NCI-H226 (cell line): Measurements from ENCODE around the gene CFAP90.

Source experiments
- DNase-seq: peaks from one replicate; pipeline ENCODE4 v3.0.0-alpha.2; 2015

CFAP90 gene

DNA sequence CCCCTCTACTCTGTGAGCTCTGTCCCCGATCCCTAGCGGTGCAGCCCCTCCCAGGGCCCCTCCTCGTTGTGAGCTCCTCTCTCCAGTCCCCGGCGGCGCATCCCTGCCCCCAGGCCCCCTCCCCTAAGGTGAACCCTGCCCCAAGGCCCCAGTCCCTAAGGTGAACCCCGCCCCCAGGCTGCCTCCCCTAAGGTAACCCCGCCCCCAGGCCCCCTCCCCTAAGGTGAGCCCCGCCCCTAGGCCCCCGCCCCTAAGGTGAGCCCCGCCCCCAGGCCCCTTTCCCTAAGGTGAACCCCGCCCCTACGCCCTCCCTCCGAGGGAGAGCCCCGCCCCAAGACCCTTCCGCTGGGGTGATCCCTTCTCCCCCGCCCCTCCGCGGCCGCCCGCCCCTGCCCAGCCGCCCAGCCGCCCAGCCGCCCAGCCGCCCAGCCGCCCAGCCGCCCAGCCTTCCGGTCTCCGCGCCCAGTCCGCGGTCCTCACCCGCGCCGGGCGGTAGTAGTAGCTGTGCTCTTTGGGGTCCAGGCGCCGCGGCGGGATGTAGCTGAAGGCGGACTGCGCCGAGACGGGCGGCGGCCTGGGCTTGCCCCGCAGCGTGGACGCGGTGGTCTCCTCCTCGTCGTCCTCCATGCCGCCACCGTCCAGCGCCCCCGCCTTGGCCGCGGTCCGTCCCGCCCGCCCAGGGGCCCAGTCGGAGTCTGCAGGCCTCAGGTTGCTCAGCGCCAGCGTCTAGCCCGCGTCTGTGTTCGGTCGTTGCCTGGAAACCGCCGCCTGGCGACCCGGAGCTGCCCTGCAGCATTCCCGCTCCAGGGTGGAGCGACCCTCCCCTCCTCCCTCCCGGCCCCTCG is at the start of gene CFAP90:
TSS of gene CFAP90 (minus strand) at position 739 of the 845 bp plus-strand sequence. CDS start at position 627, 112 bp downstream.
- DNase-seq, result no peak

- peak; percentile 53 for DNase-seq
These were observed 46.2 kb upstream of the CFAP90 start for GRCh38 chr5:7897014-7897600.

GRCh38 chr5:7894860-7895259 is 43.9 kb upstream of the CFAP90 start:
- no peak for DNase-seq

DNA sequence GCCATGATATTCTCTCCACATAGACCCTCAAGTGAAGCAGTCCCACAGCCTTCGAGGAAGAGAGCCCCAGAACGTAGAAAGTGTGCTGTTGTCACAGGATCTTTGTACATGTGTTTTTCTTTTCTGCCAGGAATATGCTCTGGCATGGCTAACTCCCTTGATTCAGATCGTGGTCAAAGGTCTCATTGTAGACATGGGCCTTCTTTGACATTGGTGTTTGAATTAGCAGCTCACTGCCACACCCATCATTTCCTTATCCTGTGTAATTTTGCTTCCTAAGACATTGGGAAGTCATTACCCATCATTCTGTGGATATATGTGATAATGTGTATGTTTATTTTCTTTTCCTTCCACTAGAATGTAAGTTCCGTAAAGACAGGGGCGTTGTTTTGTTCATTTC is 43.5 kb upstream of the CFAP90 start:
- no peak for DNase-seq

- no peak for DNase-seq
These were observed 38.0 kb upstream of the CFAP90 start for GRCh38 chr5:7888901-7889300.

- no peak for DNase-seq
These were observed 36.0 kb upstream of the CFAP90 start for GRCh38 chr5:7886849-7887475.

- DNase-seq, result no peak
These were observed 33.7 kb upstream of the CFAP90 start for GRCh38 chr5:7884491-7885267.

- DNase-seq, result no peak
These were observed 32.0 kb upstream of the CFAP90 start for GRCh38 chr5:7882926-7883325.

DNA sequence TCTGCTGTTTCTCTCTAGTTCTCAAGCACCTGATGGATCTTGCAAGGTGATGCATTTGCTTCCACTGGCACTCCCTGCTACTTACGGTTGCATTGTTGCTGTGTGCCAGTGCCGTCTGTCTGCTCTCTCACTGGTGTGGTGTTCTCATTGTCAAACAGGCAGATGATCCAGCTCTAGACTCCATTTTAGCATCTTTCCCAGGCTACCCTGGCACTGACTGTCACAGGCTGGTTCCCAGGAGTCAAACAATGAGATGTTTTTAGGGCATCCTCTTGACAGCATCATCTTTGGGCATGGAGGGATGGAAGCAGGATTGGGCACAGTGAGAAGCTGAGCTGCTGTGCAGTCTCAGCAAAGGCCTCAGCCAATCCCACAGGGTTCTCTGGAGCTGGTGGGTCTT is 30.9 kb upstream of the CFAP90 start:
- no peak for DNase-seq

DNA sequence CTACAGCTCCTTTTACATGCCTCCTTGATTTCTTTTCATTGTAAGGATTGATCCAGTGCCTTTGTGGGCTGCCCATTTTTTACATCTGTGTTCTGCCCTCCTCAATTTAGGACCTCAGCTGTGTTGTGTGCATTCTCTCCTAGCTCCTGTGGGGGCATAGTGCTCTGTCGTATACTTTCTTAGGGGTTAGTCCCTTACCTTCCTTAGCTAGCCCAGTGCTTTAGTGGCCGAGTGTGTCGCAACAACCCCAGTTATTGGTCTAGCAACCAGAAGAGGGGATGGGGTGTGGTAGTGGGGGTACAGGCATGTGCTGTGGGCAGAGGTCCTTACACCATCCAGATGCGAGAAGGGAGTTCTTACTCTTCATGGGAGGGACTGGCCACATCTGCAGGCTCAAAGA is 30.2 kb upstream of the CFAP90 start:
- no peak for DNase-seq

DNA sequence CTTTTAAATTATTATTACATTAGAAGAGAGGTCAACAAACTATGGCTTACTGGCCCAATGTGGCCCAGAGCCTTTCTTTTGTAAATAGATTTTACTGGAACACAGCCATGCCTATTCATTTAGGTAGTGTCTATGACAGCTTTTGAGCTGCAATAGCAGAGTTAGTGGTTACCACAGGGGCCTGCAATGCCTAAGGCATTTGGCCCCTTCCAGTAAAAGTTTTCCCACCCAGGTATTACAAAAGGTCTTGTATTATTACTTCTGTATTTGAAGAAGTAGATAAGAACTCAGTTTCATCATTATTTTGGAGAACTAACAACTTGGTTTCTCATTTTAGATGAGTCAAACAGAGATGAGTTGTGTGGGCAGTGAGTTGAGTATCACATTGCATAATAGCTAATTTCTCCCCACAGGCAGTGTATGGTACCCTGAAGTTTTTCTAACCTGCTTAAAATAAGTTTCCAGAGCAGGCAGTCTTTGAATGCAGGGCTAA is 27.5 kb upstream of the CFAP90 start:
- peak; percentile 78 for DNase-seq

DNA sequence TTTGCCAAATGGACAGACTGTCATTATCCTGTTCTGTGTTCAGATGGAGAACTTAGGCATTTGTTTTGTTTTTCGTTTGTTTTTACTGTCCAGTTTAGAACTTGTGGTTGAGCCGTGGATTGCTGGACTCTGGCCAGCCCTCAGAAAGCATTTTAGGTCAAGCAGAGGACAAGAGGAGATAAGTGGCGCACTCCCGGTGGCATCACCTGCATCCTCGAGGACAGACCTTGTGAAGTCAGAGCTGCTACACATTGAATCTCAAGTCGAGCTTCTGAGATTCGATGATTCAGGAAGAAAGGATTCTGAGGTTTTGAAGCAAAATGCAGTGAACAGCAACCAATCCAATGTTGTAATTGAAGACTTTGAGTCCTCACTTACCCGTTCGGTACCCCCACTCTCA is 26.9 kb upstream of the CFAP90 start:
- no peak for DNase-seq

DNA sequence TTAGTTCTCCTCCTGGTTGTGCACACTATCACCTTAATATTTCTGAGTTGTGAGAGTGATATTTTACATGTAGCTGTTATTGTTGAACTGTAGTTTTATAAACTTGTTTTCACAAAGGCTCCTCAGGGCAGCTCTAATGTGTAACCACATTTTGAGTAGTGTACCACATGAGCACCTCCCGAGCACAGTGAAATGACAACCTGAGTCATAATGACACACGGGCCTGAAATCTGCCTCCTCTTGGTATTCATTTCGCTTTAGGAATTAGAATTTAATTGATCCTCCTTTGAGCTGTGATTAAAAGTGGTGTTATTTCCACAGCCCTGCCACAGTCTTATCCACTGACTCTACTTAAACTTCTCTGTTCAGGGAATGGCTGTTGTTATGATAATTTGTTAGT is 25.9 kb upstream of the CFAP90 start:
- no peak for DNase-seq

- no peak for DNase-seq
These were observed 24.2 kb upstream of the CFAP90 start for GRCh38 chr5:7875151-7875550.

DNA sequence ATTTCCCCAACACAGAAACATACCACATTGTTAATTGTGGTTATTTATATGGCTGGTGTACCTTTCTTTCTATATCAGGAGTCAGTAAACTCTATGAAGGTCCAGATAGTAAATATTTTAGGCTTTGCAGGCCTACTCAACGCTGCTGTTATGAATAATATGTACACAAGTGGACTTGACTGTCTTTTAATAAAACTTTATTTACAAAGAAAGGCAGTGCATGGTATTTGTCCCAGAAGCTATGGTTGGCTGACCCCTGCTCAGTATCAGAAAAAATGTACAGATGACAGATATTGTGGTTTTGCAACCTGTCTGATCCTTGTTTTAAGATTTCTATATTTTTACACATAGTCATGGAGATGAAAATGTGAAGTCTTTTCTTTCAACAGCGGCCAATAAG is 23.7 kb upstream of the CFAP90 start:
- no peak for DNase-seq

GRCh38 chr5:7873216-7873615 is 22.3 kb upstream of the CFAP90 start:
- DNase-seq, result no peak

GRCh38 chr5:7872517-7873130 is 21.7 kb upstream of the CFAP90 start:
- DNase-seq, result no peak

- DNase-seq, result no peak
These were observed 20.7 kb upstream of the CFAP90 start for GRCh38 chr5:7871653-7872052.

- DNase-seq, result no peak
These were observed 18.7 kb upstream of the CFAP90 start for GRCh38 chr5:7869474-7870136.

DNA sequence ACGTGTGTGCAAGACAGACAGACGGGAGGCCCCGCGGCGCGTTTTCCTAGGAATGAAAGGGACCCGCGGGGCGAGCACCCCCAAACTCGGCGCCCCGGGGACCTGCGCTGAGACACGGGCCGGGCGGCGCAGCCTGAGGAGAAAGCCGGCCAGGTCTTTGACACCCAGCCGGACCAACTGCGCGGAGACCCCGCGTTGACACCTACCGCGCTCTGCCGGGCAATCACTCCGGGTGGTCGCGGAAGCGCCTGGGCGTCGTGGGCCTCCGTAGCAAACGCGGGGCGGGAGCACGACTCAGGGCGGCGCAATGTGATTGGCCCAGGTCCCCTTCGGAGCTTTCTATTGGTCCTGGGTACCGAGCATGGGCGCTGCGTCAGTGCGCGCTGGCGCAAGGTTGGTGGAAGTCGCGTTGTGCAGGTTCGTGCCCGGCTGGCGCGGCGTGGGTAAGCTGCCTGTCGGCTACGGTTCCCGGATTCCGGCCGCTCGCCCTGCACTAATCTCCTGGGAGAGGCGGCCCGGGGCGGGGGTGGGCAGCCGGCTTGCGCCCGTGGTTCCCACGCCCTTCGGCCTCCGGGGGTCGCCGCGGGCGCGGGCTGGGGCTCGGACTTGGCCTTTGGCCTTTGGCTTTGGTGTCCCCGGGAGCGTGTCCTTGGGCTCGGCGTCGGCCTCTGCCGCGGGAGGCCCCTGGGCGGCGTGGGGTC is 18.0 kb upstream of the CFAP90 start, which contains the start of the genes FASTKD3 and MTRR:
TSS of gene FASTKD3 (minus strand) at position 259 of the 701 bp plus-strand sequence. CDS start 948 bp downstream, outside the sequence.
TSS of gene MTRR (plus strand) at position 376 of the 701 bp plus-strand sequence. CDS start 1,647 bp downstream, outside the sequence.
- DNase-seq, result peak; percentile 93

DNA sequence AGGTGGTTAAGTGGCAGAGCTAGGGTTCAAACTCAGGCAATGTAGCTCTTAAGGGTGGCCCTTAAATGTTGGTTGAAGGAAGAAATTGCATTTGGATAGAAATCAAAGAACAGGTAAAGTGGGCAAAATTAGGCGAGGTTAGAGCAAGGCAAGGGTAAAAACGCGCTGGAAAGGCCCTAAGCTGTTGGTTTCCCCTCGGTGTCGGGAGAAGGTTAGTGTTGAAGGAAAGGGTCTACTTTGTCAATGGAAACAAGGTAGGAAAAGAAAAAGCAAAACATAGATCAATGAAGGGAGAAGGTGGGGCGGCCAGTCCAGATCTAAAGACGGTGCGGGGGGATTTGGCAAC is 17.5 kb upstream of the CFAP90 start:
- no peak for DNase-seq
